AG04450 (cell line): ENCODE measurements around the gene ITPK1. TPM values are rescaled to one million over a fixed set of nuclear protein-coding genes. Genes with fewer than 3 reads are reported as not detected.

Source experiments
- CTCF ChIA-PET: fragments of 300-600, 350-600 bp; formaldehyde crosslinking; extraction: SDS; loops from one replicate; lab custom pipeline; 2022; ENCODE audit warnings: antibody characterized with exemption, inconsistent platforms; lab: Charles Lee
- POLR2A ChIA-PET: fragments of 350-600 bp; formaldehyde crosslinking; extraction: SDS; loops from one replicate; lab custom pipeline; 2021; ENCODE audit warnings: antibody characterized with exemption, inconsistent platforms; lab: Yijun Ruan, JAX
- DNase-seq: peaks from one replicate; pipeline ENCODE4 v3.0.0-alpha.2; 2011; ENCODE audit warnings: low read depth, low spot score
- H3K27ac ChIP-seq: one replicate; pipeline ENCODE4 v1.5.1; 2012; ENCODE audit warnings: low read depth, low read length, control low read depth
- H3K27me3 ChIP-seq: one replicate; pipeline ENCODE4 v1.6.0; 2012; ENCODE audit warnings: low read length; ENCODE audit not compliant: control insufficient read depth, insufficient read depth
- H3K4me3 ChIP-seq: 2 replicates; pipeline ENCODE4 v1.5.1; 2011; ENCODE audit warnings: mild to moderate bottlenecking, low read depth, low read length, control low read depth
- H3K9me3 ChIP-seq: 2 replicates; pipeline ENCODE4 v1.5.1; 2012; ENCODE audit warnings: low read length; ENCODE audit not compliant: control insufficient read depth, insufficient read depth
- CTCF ChIP-seq: IDR thresholded peaks from 2 replicates; pipeline ENCODE4 v1.5.1; 2011; ENCODE audit warnings: low read depth, low read length, control low read depth, inconsistent platforms
- polyA plus RNA-seq: library from polyadenylated mRNA; depleted of rRNA; stranded (reverse); fragments of >200 nt; gene quantifications from 2 replicates; pipeline ENCODE4 v1.2.3, GENCODE V29; 2011

The ITPK1 gene
- polyA plus RNA-seq, 1 experiment: 13.6 TPM

DNA sequence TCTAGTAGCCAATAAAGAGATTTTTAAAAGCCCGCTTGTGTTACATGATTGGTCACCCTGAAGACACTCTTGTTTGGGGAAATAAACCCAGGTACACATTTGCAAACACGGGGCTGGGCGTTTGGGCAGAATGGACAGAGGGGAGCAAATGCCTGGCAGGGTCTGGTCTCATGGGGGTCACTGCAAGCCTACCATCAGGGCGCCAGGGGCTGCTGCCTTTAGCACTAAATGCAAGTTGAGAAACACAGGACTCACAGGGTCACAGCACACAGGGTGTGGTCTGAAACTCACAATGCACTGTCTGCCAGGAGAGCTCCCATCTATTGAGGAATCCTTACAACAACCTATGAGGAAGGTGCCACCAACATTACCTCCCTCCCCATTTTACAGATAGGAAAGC lies 130.2 kb downstream of the ITPK1 start:
- ChIA-PET POLR2A (no interaction called here), CTCF (interaction anchor here (2.4 kb wide), 1 partner anchor 128 kb away, joined by 9 read pairs; no protein-coding TSS in a partner anchor)
- H3K27ac ChIP-seq: no peak overlapping the region
- DNase-seq: no peak
- TF ChIP-seq CTCF: no peak
- H3K9me3 ChIP-seq: no peaks in the 10 kb centered on the region; the same call in 1 of the 2 replicates
- no peak overlapping the region for H3K4me3 ChIP-seq
- H3K27me3 ChIP-seq: no peaks in the 10 kb centered on the region

DNA sequence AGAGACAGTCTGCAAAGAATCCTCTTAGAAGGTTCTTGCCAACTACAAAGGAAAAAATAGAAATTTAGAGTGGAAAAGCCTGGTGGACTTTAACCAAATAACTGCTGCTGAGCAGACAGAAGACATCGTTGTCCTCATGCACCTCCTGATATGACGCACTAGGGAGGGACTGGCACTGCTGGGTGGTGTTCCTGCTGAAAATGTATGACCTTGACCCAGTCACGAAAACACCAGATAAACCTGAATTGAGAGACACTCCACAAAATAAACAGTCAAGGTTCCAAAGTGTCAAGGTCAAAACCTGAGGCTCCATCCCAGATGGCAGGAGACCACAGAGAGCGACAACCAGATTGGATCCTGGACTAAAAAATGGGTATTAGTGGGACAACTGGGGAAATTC lies 130.8 kb downstream of the ITPK1 start:
- TF ChIP-seq CTCF: no peak
- Histone ChIP-seq H3K9me3 (no peaks in the 10 kb centered on the region; the same call in 1 of the 2 replicates), H3K4me3 (no peak overlapping the region), H3K27ac (no peak overlapping the region), H3K27me3 (no peaks in the 10 kb centered on the region)
- no peak for DNase-seq
- ChIA-PET POLR2A (no interaction called here), CTCF (interaction anchor here (0.6 kb wide), 1 partner anchor 155 kb away, joined by 3 read pairs; no protein-coding TSS in a partner anchor)

DNA sequence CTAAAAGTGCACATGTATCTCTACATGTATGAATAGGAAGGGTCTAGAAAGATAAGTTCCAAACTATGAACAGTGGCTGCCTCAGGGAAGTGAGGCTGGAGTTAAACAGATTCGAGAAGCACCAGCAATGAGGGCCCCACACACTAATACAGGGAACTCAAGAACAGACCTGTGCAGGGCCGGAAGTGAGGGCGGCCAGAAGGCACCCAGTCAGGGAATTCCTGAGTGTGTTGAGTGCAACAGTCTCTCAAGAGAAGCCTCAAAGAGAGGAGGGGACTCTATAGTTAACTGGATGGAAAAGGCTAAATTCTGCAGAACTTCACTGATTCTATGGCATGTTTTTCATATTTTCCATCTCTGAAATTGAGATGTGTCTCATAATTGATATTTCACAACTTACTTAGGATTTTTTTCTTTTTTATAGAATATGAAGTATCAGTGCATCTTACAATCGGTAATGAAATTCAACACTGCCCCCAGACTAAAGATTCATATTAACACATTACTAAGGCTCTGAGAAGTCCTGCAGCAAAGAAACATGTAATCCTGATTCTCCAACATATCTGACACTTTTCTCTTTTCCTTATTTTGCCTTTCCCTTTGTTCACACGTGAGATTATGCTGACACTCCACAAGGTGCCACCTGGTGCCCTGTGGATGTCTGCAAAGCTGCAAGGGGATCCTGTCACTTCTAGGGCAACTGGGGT lies 131.5 kb downstream of the ITPK1 start:
- no peaks in the 10 kb centered on the region for H3K27me3 ChIP-seq
- CTCF ChIA-PET: interaction anchor here (0.6 kb wide), 1 partner anchor 155 kb away, joined by 3 read pairs; no protein-coding TSS in a partner anchor
- TF ChIP-seq CTCF: no peak
- no peaks in the 10 kb centered on the region; the same call in 1 of the 2 replicates for H3K9me3 ChIP-seq
- H3K4me3 ChIP-seq: no peak overlapping the region
- no peak overlapping the region for H3K27ac ChIP-seq
- POLR2A ChIA-PET: no interaction called here
- DNase-seq: no peak

GRCh38 chr14:92982956-92983355 lies 132.8 kb downstream of the ITPK1 start:
- no peak for DNase-seq
- H3K9me3 ChIP-seq: peaks cover 8% of the 10 kb centered on the region
- no peak for TF ChIP-seq CTCF
- POLR2A ChIA-PET: interaction anchor here (0.6 kb wide), 1 partner anchor 275 kb away, joined by 3 read pairs; no protein-coding TSS in a partner anchor
- no peaks in the 10 kb centered on the region for H3K27me3 ChIP-seq
- no peak overlapping the region for H3K4me3 ChIP-seq
- CTCF ChIA-PET: no interaction called here
- H3K27ac ChIP-seq: no peak overlapping the region

- POLR2A ChIA-PET: no interaction called here
- H3K4me3 ChIP-seq: no peak overlapping the region
- H3K27ac ChIP-seq: no peak overlapping the region
- H3K27me3 ChIP-seq: no peaks in the 10 kb centered on the region
- TF ChIP-seq CTCF: no peak
- CTCF ChIA-PET: no interaction called here
- no peak for DNase-seq
- peaks cover 8% of the 10 kb centered on the region for H3K9me3 ChIP-seq
Observed at GRCh38 chr14:92981726-92982125, 134.0 kb downstream of the ITPK1 start.
